Neutrophil (primary cell): Measurements from ENCODE around the gene PBX3.

ENCODE experiments used
- H3K27ac ChIP-seq: fragments of 200-600 bp; sonication (generic); 2 replicates; pipeline ENCODE4 v1.5.1; 2016; ENCODE audit warnings: mild to moderate bottlenecking, moderate library complexity
- H3K27me3 ChIP-seq: fragments of 200-600 bp; sonication (generic); 2 replicates; pipeline ENCODE4 v1.6.0; 2016; ENCODE audit warnings: mild to moderate bottlenecking
- H3K36me3 ChIP-seq: fragments of 200-600 bp; sonication (generic); 2 replicates; pipeline ENCODE4 v1.5.1; 2017
- H3K4me1 ChIP-seq, 2 experiments: fragments of 200-600 bp in 1 of 2; sonication (generic) in 1 of 2; 1 replicate in 1 of 2; 2 replicates in 1 of 2; pipeline versions ENCODE4 v1.5.1 to v1.6.1; 2013 to 2016; ENCODE audit warnings: low read depth in 1 of 2, low read length in 1 of 2, mild to moderate bottlenecking in 1 of 2, moderate library complexity in 1 of 2; ENCODE audit not compliant: control insufficient read depth in 1 of 2, insufficient read depth in 1 of 2
- H3K4me3 ChIP-seq, 2 experiments: fragments of 200-600 bp in 1 of 2; sonication (generic) in 1 of 2; 1 replicate in 1 of 2; 2 replicates in 1 of 2; pipeline ENCODE4 v1.5.1; 2013 to 2016; ENCODE audit warnings: low read depth in 1 of 2, low read length in 1 of 2, mild to moderate bottlenecking in 1 of 2, moderate library complexity in 1 of 2
- H3K9me3 ChIP-seq: fragments of 200-600 bp; sonication (generic); 2 replicates; pipeline ENCODE4 v1.5.1; 2016
- CTCF ChIP-seq: fragments of 200-600 bp; sonication (generic); IDR thresholded peaks from 2 replicates; pipeline ENCODE4 v1.5.1; 2016; ENCODE audit warnings: antibody characterized with exemption

Gene PBX3

GRCh38 chr9:125705893-125706292 is 41.3 kb upstream of the PBX3 start:
- Histone ChIP-seq H3K4me3 (peak overlapping the region; percentile 68 to 81), H3K27ac (no peak overlapping the region), H3K27me3 (no peaks in the 10 kb centered on the region), H3K36me3 (no peaks in the 10 kb centered on the region), H3K4me1 (peaks cover 13 to 18% of the 10 kb centered on the region in 2 experiments), H3K9me3 (no peaks in the 10 kb centered on the region)
- TF ChIP-seq CTCF, result no peak

GRCh38 chr9:125706651-125707471 is 40.3 kb upstream of the PBX3 start, which contains the start of gene MAPKAP1:
MAPKAP1 (minus strand) TSS chr9:125707208; CDS start chr9:125672574, 34,634 bp downstream.
- Histone ChIP-seq H3K27me3 (no peaks in the 10 kb centered on the region), H3K4me1 (peaks cover 13 to 18% of the 10 kb centered on the region in 2 experiments), H3K9me3 (no peaks in the 10 kb centered on the region), H3K27ac (peak within 1 kb of the TSS; percentile 75), H3K36me3 (no peaks in the 10 kb centered on the region), H3K4me3 (peak within 1 kb of the TSS; percentile 68 to 81)
- TF ChIP-seq CTCF, result peak; percentile 14

- TF ChIP-seq CTCF, result no peak
- Histone ChIP-seq H3K27ac (peak overlapping the region; percentile 75), H3K9me3 (no peaks in the 10 kb centered on the region), H3K27me3 (no peaks in the 10 kb centered on the region), H3K4me1 (peaks cover 13 to 18% of the 10 kb centered on the region in 2 experiments), H3K36me3 (no peaks in the 10 kb centered on the region), H3K4me3 (peak overlapping the region; percentile 68 to 81)
Observed at GRCh38 chr9:125707472-125707804, 39.7 kb upstream of the PBX3 start.

- Histone ChIP-seq H3K36me3 (no peaks in the 10 kb centered on the region), H3K4me1 (no peaks in the 10 kb centered on the region), H3K4me3 (no peak overlapping the region), H3K27ac (no peak overlapping the region), H3K9me3 (no peaks in the 10 kb centered on the region), H3K27me3 (peaks cover 29% of the 10 kb centered on the region)
- TF ChIP-seq CTCF, result no peak
Observed at GRCh38 chr9:125726456-125727132, 20.6 kb upstream of the PBX3 start.

GRCh38 chr9:125730168-125730567 is 17.0 kb upstream of the PBX3 start:
- Histone ChIP-seq H3K4me1 (no peaks in the 10 kb centered on the region), H3K27me3 (peaks cover 39% of the 10 kb centered on the region), H3K9me3 (no peaks in the 10 kb centered on the region), H3K27ac (no peak overlapping the region), H3K36me3 (no peaks in the 10 kb centered on the region), H3K4me3 (no peak overlapping the region)
- TF ChIP-seq CTCF, result no peak
